Endothelial cell (in vitro differentiated cells): ENCODE results near the gene RPL12. TPM values are rescaled to one million over a fixed set of nuclear protein-coding genes. Genes with fewer than 3 reads are reported as not detected.

Source experiments
- DNase-seq: peaks from one replicate; pipeline ENCODE4 v3.0.0; 2021; ENCODE audit warnings: low spot score
- H3K27ac Mint-ChIP-seq: one replicate; pipeline ENCODE4 v1.8.0; 2021; ENCODE audit warnings: mixed read lengths, inconsistent platforms; ENCODE audit not compliant: unreplicated experiment
- H3K27me3 Mint-ChIP-seq: one replicate; pipeline ENCODE4 v1.8.0; 2021; ENCODE audit warnings: mild to moderate bottlenecking, moderate library complexity, mixed read lengths, inconsistent platforms; ENCODE audit not compliant: unreplicated experiment
- H3K36me3 Mint-ChIP-seq: one replicate; pipeline ENCODE4 v1.8.0; 2021; ENCODE audit warnings: mild to moderate bottlenecking, low read depth, mixed read lengths, inconsistent platforms; ENCODE audit not compliant: unreplicated experiment
- H3K4me1 Mint-ChIP-seq: one replicate; pipeline ENCODE4 v1.8.0; 2021; ENCODE audit warnings: mild to moderate bottlenecking, mixed read lengths, inconsistent platforms; ENCODE audit not compliant: unreplicated experiment
- H3K4me3 Mint-ChIP-seq: one replicate; pipeline ENCODE4 v1.8.0; 2021; ENCODE audit warnings: mild to moderate bottlenecking, mixed read lengths, inconsistent platforms; ENCODE audit not compliant: unreplicated experiment
- H3K9me3 Mint-ChIP-seq: one replicate; pipeline ENCODE4 v1.8.0; 2021; ENCODE audit warnings: mixed read lengths, inconsistent platforms; ENCODE audit not compliant: unreplicated experiment
- total RNA-seq: library from RNA; stranded (reverse); fragmentation: NEBNext Ultra II Directional; extraction: Animal tissue kit (Norgen Biotek cat#: 25700); gene quantifications from one replicate; pipeline ENCODE4 v1.2.1, GENCODE V29; 2021; ENCODE audit not compliant: unreplicated experiment
- TF ChIP-seq, protein P1 (sequence below): fragments of 200-600 bp; sonication (generic); IDR thresholded peaks from one replicate; pipeline ENCODE4 v1.5.0; 2021; ENCODE audit warnings: antibody characterized with exemption; ENCODE audit not compliant: unreplicated experiment

The RPL12 gene
- total RNA-seq, 1 donor from 2014 or later = 1,208 TPM

DNA sequence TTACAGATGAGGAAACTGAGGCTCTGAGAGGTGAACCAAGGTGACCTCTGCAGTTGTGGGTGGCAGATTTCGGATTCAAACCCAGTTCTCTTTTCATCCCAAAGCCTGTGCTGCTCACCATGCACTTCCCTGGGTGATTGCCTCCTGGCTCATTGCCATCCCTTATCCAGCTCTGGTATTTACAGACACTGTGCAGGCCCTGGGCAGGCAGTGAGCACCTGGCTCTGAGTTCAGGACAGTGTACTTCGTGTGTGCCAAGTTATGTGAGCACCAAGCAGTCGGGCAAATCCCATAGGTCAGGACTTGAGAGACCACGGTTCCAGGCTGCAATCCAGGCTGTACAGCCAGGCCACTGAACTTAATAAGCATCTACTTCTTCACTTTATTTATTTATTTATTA lies 1.5 kb upstream of the RPL12 start:
- TF ChIP-seq, protein P1, sequence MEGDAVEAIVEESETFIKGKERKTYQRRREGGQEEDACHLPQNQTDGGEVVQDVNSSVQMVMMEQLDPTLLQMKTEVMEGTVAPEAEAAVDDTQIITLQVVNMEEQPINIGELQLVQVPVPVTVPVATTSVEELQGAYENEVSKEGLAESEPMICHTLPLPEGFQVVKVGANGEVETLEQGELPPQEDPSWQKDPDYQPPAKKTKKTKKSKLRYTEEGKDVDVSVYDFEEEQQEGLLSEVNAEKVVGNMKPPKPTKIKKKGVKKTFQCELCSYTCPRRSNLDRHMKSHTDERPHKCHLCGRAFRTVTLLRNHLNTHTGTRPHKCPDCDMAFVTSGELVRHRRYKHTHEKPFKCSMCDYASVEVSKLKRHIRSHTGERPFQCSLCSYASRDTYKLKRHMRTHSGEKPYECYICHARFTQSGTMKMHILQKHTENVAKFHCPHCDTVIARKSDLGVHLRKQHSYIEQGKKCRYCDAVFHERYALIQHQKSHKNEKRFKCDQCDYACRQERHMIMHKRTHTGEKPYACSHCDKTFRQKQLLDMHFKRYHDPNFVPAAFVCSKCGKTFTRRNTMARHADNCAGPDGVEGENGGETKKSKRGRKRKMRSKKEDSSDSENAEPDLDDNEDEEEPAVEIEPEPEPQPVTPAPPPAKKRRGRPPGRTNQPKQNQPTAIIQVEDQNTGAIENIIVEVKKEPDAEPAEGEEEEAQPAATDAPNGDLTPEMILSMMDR = no peak
- Mint-ChIP-seq H3K4me1 (peaks cover 32% of the 10 kb centered on the region), H3K9me3 (no peaks in the 10 kb centered on the region), H3K27me3 (peaks cover 13% of the 10 kb centered on the region), H3K4me3 (peak overlapping the region; percentile 73), H3K27ac (no peak overlapping the region), H3K36me3 (peaks cover 29% of the 10 kb centered on the region)
- DNase-seq = no peak

DNA sequence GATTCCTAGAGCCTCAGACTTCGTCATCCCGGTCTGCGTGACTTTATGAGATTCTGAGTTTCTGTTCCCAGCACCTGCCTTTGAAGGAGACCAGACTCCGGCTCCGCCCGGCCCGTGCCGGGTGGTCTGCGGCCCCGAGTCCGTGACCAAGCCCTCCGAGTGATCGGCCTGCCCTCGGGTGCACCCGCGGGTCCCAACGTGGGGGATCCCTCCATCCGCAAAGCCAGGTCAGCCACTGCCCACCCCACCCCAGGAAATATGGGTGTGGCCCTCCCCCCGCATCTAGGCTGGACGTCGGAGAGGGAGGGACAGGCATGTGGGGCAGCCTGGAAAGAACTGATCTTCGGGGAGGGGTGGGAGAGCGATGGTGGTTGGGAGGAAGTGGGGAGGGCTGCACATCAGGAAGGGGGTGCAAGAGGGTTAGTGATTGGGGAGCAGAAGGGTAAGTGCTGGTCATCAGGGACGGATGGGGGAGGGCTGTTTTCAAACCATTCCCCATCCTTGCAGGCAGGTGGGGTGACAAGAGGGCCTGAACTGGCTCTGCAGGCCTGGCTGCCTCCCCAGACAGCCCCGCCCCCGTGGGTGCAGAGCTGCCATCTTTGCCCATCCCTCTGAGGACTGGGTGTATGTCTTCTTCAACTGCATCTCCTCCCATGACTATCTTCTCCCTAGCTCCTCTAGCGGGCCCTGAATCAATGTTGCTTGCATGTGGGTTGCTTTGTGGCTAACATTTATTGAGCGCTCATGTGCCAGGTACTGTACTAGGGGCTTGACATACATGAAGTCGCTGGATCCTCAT lies 851 bp upstream of the RPL12 start:
- TF ChIP-seq, protein P1 = no peak
- Mint-ChIP-seq H3K9me3 (no peaks in the 10 kb centered on the region), H3K27ac (peak overlapping the region; percentile 68), H3K36me3 (peaks cover 27% of the 10 kb centered on the region), H3K4me3 (peak overlapping the region; percentile 97), H3K27me3 (peaks cover 13% of the 10 kb centered on the region), H3K4me1 (peaks cover 32% of the 10 kb centered on the region)
- DNase-seq = peak; percentile 24

DNA sequence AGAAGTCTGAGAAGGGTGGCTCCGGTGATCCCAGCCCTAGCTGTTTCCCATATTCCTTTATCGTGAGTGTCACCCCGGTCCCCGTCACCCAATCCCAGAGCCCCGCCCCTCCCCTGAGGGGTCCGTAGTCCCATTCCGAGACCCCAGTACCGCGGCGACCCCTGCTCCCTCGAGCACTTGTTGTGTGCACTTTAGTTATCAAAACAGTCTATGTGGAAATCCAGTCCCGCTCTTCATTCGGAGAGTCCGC lies 327 bp upstream of the RPL12 start:
- H3K4me3 Mint-ChIP-seq = peak overlapping the region; percentile 97
- H3K9me3 Mint-ChIP-seq = no peaks in the 10 kb centered on the region
- H3K36me3 Mint-ChIP-seq = peaks cover 25% of the 10 kb centered on the region
- no peak for DNase-seq
- H3K27ac Mint-ChIP-seq = no peak overlapping the region
- TF ChIP-seq, protein P1 = no peak
- H3K27me3 Mint-ChIP-seq = peaks cover 13% of the 10 kb centered on the region
- peaks cover 32% of the 10 kb centered on the region for H3K4me1 Mint-ChIP-seq

DNA sequence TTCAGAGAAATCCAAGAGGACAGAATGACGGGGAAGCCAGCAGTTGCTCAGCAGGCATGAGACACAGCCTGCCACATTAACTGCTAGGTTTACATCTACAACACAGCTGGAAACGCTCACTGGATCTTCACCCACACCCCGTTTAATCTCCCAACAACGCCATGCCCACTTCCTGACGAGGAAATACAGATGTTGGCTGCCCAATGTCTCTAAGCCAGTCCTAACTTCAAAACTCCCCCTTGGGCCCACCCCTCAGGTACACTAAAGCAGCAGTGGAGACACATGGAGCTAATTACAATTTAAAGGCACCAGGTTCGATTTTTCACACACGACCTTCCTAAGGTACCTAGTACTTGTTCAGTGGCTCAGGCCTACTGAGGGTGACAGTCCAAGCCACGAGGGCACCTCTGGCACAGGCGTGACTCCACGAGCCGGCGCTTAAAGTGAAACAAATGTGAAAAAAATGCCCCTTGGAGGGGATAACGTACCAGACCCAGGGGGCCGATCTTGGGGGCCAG lies 904 bp downstream of the RPL12 start:
- Mint-ChIP-seq H3K27ac (peak overlapping the region; percentile 93), H3K9me3 (no peaks in the 10 kb centered on the region), H3K4me3 (peak overlapping the region; percentile 97), H3K4me1 (peaks cover 27% of the 10 kb centered on the region), H3K27me3 (peaks cover 13% of the 10 kb centered on the region), H3K36me3 (peaks cover 26% of the 10 kb centered on the region)
- TF ChIP-seq, protein P1 = no peak
- DNase-seq = peak; percentile 14

DNA sequence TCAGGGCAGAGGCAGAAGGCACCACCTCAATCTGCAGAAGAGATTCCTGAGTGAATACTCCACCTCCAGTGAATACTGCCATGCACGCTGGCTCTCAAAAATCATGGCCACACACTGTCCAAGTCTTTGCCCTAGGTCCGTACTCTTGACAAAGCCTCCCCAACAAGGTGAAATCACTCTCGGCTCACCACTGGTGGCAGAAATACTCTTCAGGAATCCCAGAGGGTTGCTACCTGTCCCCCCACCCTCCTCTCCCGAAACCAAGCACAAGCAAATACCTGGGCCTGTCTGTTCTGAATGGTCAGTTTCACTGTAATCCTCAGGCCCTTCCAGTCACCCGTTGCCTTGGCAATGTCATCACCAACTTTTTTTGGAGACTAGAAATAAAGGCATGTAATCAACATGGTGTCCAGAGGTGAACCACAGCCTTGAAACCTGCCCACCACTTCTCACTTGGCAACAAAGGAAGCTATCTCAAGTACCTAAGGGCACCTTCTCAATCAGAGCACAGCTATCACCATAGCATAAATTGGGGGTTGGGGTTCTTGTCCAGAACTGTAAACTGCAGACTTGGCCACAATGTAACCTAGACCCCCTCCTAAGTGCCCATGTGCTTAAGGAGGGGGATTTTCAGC lies 1.8 kb downstream of the RPL12 start:
- Mint-ChIP-seq H3K27me3 (peaks cover 7% of the 10 kb centered on the region), H3K4me3 (peak overlapping the region; percentile 97), H3K9me3 (no peaks in the 10 kb centered on the region), H3K36me3 (peaks cover 35% of the 10 kb centered on the region), H3K4me1 (peaks cover 27% of the 10 kb centered on the region), H3K27ac (peak overlapping the region; percentile 93)
- TF ChIP-seq, protein P1 = no peak
- no peak for DNase-seq
